Astrocyte of the cerebellum (primary cell): ENCODE data around the gene ZBP1.

ENCODE experiments used
- DNase-seq: peaks from one replicate; pipeline ENCODE4 v3.0.0-alpha.2; 2011; ENCODE audit warnings: low read depth
- H3K4me3 ChIP-seq: 2 replicates; pipeline ENCODE4 v1.5.1; 2011; ENCODE audit warnings: mild to moderate bottlenecking, low read depth, low read length, moderate library complexity
- CTCF ChIP-seq: IDR thresholded peaks from 2 replicates; pipeline ENCODE4 v1.5.1; 2012; ENCODE audit warnings: low read length, low read depth, moderate library complexity, mild to moderate bottlenecking; ENCODE audit errors: missing control alignments
- in situ Hi-C: cut with HindIII; loops from 2 replicates; pipeline ENCODE4 v1.10.0; 2017; ENCODE audit warnings: low sequenced_read_pairs

Gene ZBP1

GRCh38 chr20:57658447-57658832, 38.2 kb upstream of the ZBP1 start:
- TF ChIP-seq CTCF = no peak
- no peak for DNase-seq
- in situ Hi-C loops = no loop called here
- H3K4me3 ChIP-seq = no peak overlapping the region

GRCh38 chr20:57657535-57658446, 37.6 kb upstream of the ZBP1 start:
- TF ChIP-seq CTCF = no peak

GRCh38 chr20:57656821-57657534, 36.8 kb upstream of the ZBP1 start:
- DNase-seq = no peak
- in situ Hi-C loops = no loop called here
- no peak for TF ChIP-seq CTCF
- no peak overlapping the region for H3K4me3 ChIP-seq

More at GRCh38 chr20:57657535-57658446, 37.6 kb upstream of the ZBP1 start:
- no peak for DNase-seq
- in situ Hi-C loops = no loop called here
- no peak overlapping the region for H3K4me3 ChIP-seq

- no peak for TF ChIP-seq CTCF
- no peak overlapping the region for H3K4me3 ChIP-seq
- in situ Hi-C loops = no loop called here
- no peak for DNase-seq
These were observed 36.1 kb upstream of the ZBP1 start for GRCh38 chr20:57656252-57656820.

GRCh38 chr20:57655809-57656155, 35.6 kb upstream of the ZBP1 start:
- TF ChIP-seq CTCF = no peak
- in situ Hi-C loops = no loop called here
- H3K4me3 ChIP-seq = no peak overlapping the region
- no peak for DNase-seq

GRCh38 chr20:57654998-57655808, 35.0 kb upstream of the ZBP1 start:
- no peak overlapping the region for H3K4me3 ChIP-seq
- in situ Hi-C loops = no loop called here
- TF ChIP-seq CTCF = no peak
- DNase-seq = no peak
